ENCODE measurements around the gene DENND4B. TPM values are rescaled to one million over a fixed set of nuclear protein-coding genes. Genes with fewer than 3 reads are reported as not detected.

Gene DENND4B
- total and polyA plus RNA-seq, 9 of the 15 experiments (the other 6 are each of a cell fraction or from before 2014, with no cell fraction given), result 9.5 to 80.5 (median 23.1) TPM

GRCh38 chr1:153937331-153937730 is 9.2 kb downstream of the DENND4B start:
- H3K4me2 ChIP-seq (ENCODE audit: insufficient read depth, low read length), result no peak overlapping the region
- FAIRE-seq, result no peak

GRCh38 chr1:153936011-153936802 is 10.3 kb downstream of the DENND4B start:
- Histone ChIP-seq H3K4me3 (no peak overlapping the region), H3K79me2 (ENCODE audit: control insufficient read depth, insufficient read depth, low read length) (no peaks in the 10 kb centered on the region), H3K9ac (ENCODE audit: insufficient read depth in 1 of 2, low read depth in 2 of 2, low read length in 2 of 2) (0 out of 4 replicates have a peak overlapping the region, but pooled peaks of 1 of the 2 experiments have one; percentile 28), H4K20me1 (replicated peaks; ENCODE audit: control insufficient read depth, insufficient read depth, low read length) (no peaks in the 10 kb centered on the region), H3K4me1 (replicated peaks in 1 of 2; ENCODE audit: control insufficient read depth in 2 of 2, insufficient read depth in 2 of 2, low read length in 2 of 2) (no peaks in the 10 kb centered on the region), H3K4me2 (ENCODE audit: insufficient read depth, low read length) (no peak overlapping the region), H3K27me3 (ENCODE audit: control insufficient read depth in 2 of 2, insufficient read depth in 2 of 2, low read length in 2 of 2) (no peaks in the 10 kb centered on the region), H3K9me1 (ENCODE audit: control insufficient read depth, insufficient read depth, low read length) (no peaks in the 10 kb centered on the region), H3K36me3 (ENCODE audit: control insufficient read depth, insufficient read depth, low read length) (peaks cover 88% of the 10 kb centered on the region; the same call in 2 of the 3 replicates), H2AFZ (ENCODE audit: low read depth, low read length) (no peak overlapping the region), H3K9me3 (replicated peaks; ENCODE audit: control insufficient read depth, insufficient read depth, low read depth, low read length) (no peaks in the 10 kb centered on the region), H3K27ac (ENCODE audit: extremely low read depth, low read depth, low read length) (no peak overlapping the region)
- in situ Hi-C loops (cut with MboI) (no loop called here), intact Hi-C loops (cut with micrococcal nuclease) (no loop called here)
- DNase-seq (ENCODE audit: extremely low read depth in 1 of 4, low spot score in 3 of 4) (no peak), ATAC-seq (no peak), FAIRE-seq (no peak)
- ChIA-PET POLR2A (interaction anchor here (2.2 kb wide), 1 partner anchor 13 kb away, joined by 6 read pairs; no protein-coding TSS in a partner anchor), CTCF (ENCODE audit: low intra/inter-chr PET ratio) (no interaction called here)
- TF ChIP-seq BMI1 (IDR thresholded peaks at IDR 0.05; ENCODE audit: low read length), result no peak
- TF ChIP-seq CSDE1 (IDR thresholded peaks at IDR 0.05), result no peak
- no peak for TF ChIP-seq TFAM (CRISPR knock-in tag; conservative IDR thresholded peaks at IDR 0.05)
- peak; percentile 43; the same call in 1 of the 2 replicates for TF ChIP-seq RBFOX2 (IDR thresholded peaks at IDR 0.05; ENCODE audit: low read depth, low read length)
- TF ChIP-seq MIER1 (IDR thresholded peaks at IDR 0.05; ENCODE audit: low read depth), result no peak
- no peak for TF ChIP-seq AFF4 (CRISPR knock-in tag; IDR thresholded peaks at IDR 0.05)
- no peak for TF ChIP-seq FIP1L1 (IDR thresholded peaks at IDR 0.05; ENCODE audit: low read depth, low read length, poor library complexity, severe bottlenecking)
- TF ChIP-seq POLR2G (IDR thresholded peaks at IDR 0.05; ENCODE audit: low read depth, low read length), result 0 out of 2 replicates have a peak, but pooled peaks have one; percentile 26
- BruUV-seq (replicated peaks), result no TSS peak
- WGBS (ENCODE audit: insufficient coverage, low coverage, missing lambda C conversion rate), result 94% methylated on average over 8 of the region's 12 CpGs

More at GRCh38 chr1:153937331-153937730, 9.2 kb downstream of the DENND4B start:
- no TSS peak for BruUV-seq (replicated peaks)
- TF ChIP-seq HDAC1 (IDR thresholded peaks at IDR 0.05) (no peak), GATA2 (CRISPR knock-in tag; IDR thresholded peaks at IDR 0.05) (no peak), GABPB2 (CRISPR knock-in tag; conservative IDR thresholded peaks at IDR 0.05) (no peak), SPI1 (IDR thresholded peaks at IDR 0.05; ENCODE audit: borderline replicate concordance, low read depth, low read length) (no peak)
- WGBS (ENCODE audit: insufficient coverage, low coverage, missing lambda C conversion rate), result 96% methylated on average over 10 of the region's 10 CpGs
- Histone ChIP-seq H3K79me2 (ENCODE audit: control insufficient read depth, insufficient read depth, low read length) (no peaks in the 10 kb centered on the region), H3K4me1 (replicated peaks in 1 of 2; ENCODE audit: control insufficient read depth in 2 of 2, insufficient read depth in 2 of 2, low read length in 2 of 2) (no peaks in the 10 kb centered on the region; a peak in 1 of 5 replicates), H4K20me1 (replicated peaks; ENCODE audit: control insufficient read depth, insufficient read depth, low read length) (no peaks in the 10 kb centered on the region), H3K4me3 (no peak overlapping the region), H3K9ac (ENCODE audit: insufficient read depth in 1 of 2, low read depth in 2 of 2, low read length in 2 of 2) (no peak overlapping the region), H3K36me3 (ENCODE audit: control insufficient read depth, insufficient read depth, low read length) (peaks cover 92% of the 10 kb centered on the region; the same call in 2 of the 3 replicates), H2AFZ (ENCODE audit: low read depth, low read length) (no peak overlapping the region), H3K27ac (ENCODE audit: extremely low read depth, low read depth, low read length) (no peak overlapping the region), H3K27me3 (ENCODE audit: control insufficient read depth in 2 of 2, insufficient read depth in 2 of 2, low read length in 2 of 2) (no peaks in the 10 kb centered on the region), H3K9me3 (replicated peaks; ENCODE audit: control insufficient read depth, insufficient read depth, low read depth, low read length) (no peaks in the 10 kb centered on the region), H3K9me1 (ENCODE audit: control insufficient read depth, insufficient read depth, low read length) (no peaks in the 10 kb centered on the region)
- CTCF ChIA-PET (ENCODE audit: low intra/inter-chr PET ratio), result no interaction called here
- ATAC-seq (no peak), DNase-seq (ENCODE audit: extremely low read depth in 1 of 4, low spot score in 3 of 4) (no peak)
- in situ Hi-C loops (cut with MboI), result no loop called here
- POLR2A ChIA-PET, result interaction anchor here (0.8 to 2.2 kb wide), 2 partner anchors 14 to 24 kb away, joined by 3 to 6 read pairs; no protein-coding TSS in a partner anchor
- intact Hi-C loops (cut with micrococcal nuclease), result no loop called here

Data from K562 (cell line).